ENCODE results near the gene SCP2. TPM values are rescaled to one million over a fixed set of nuclear protein-coding genes. Genes with fewer than 3 reads are reported as not detected.

SCP2 gene
- polyA plus RNA-seq, 2 of the 4 experiments (the other 2 are of a cell fraction), result 79.0 to 124 TPM

- H3K9me3 ChIP-seq, result no peaks in the 10 kb centered on the region
- WGBS (ENCODE audit: missing lambda C conversion rate), result 89% methylated on average over 3 of the region's 3 CpGs
- ChIA-PET CTCF (interaction anchor here (1.0 kb wide), 1 partner anchor 10 kb away, joined by 4 read pairs; the partner anchor contains the start of gene SCP2), POLR2A (no interaction called here)
- FAIRE-seq (no peak), ATAC-seq (no peak), DNase-seq (ENCODE audit: low read depth in 1 of 2, low spot score in 1 of 2) (no peak)
- H3K27ac ChIP-seq, result no peak overlapping the region
- TF ChIP-seq EP300 (IDR thresholded peaks at IDR 0.05) (no peak), KDM1A (IDR thresholded peaks at IDR 0.05; ENCODE audit: low read depth) (no peak), RFX5 (IDR thresholded peaks at IDR 0.05) (no peak), PHF8 (IDR thresholded peaks at IDR 0.05; ENCODE audit: borderline replicate concordance, low read depth) (no peak), HMGXB4 (CRISPR knock-in tag; IDR thresholded peaks at IDR 0.05; ENCODE audit: borderline replicate concordance) (no peak), RAD21 (conservative IDR thresholded peaks at IDR 0.05 in 1 of 2, IDR thresholded peaks at IDR 0.05 in 1 of 2) (no peak), HOXB5 (CRISPR knock-in tag; IDR thresholded peaks at IDR 0.05) (no peak), KDM5A (IDR thresholded peaks at IDR 0.05) (no peak), SREBF2 (IDR thresholded peaks at IDR 0.05) (no peak), JUNB (IDR thresholded peaks at IDR 0.05) (no peak), FOXS1 (CRISPR knock-in tag; IDR thresholded peaks at IDR 0.05) (no peak), SMC3 (IDR thresholded peaks at IDR 0.05) (no peak), CBX2 (IDR thresholded peaks at IDR 0.05; ENCODE audit: borderline replicate concordance, low read depth) (no peak), GATA3 (IDR thresholded peaks at IDR 0.05; ENCODE audit: borderline replicate concordance) (no peak), ESRRA (IDR thresholded peaks at IDR 0.05; ENCODE audit: borderline replicate concordance, low read length) (no peak), CHD4 (IDR thresholded peaks at IDR 0.05; ENCODE audit: borderline replicate concordance) (no peak), CTCF (IDR thresholded peaks at IDR 0.05) (no peak), HOXB13 (CRISPR knock-in tag; IDR thresholded peaks at IDR 0.05; ENCODE audit: low read depth) (no peak), CHD2 (IDR thresholded peaks at IDR 0.05; ENCODE audit: low read length, partially characterized antibody) (no peak)
- H3K4me1 ChIP-seq, result no peaks in the 10 kb centered on the region
- no peak overlapping the region for H3K4me2 ChIP-seq
- H3K4me3 ChIP-seq, result no peak overlapping the region
Measured at GRCh38 chr1:52937433-52938182, 10.5 kb downstream of the SCP2 start.

DNA sequence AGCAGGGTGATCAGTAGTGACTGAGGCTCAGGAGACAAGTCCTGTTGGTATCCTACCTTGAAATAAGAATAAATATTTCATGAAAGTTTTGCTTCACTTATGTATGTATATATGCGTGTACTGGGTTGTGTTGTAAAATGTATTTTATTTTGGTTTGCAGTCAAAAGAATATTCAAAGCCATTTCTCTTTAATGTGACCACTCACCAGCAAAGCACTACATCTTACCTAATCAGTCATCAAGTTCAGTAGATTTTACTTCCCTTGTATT, 11.0 kb downstream of the SCP2 start:
- Histone ChIP-seq H3K4me2 (no peak overlapping the region), H3K4me1 (no peaks in the 10 kb centered on the region), H3K4me3 (no peak overlapping the region), H3K9me3 (no peaks in the 10 kb centered on the region), H3K27ac (no peak overlapping the region)
- POLR2A ChIA-PET, result no interaction called here
- WGBS (ENCODE audit: missing lambda C conversion rate), result 97% methylated on average over 1 of the region's 1 CpG
- no peak for ATAC-seq
- no peak for DNase-seq (ENCODE audit: low read depth in 1 of 2, low spot score in 1 of 2)
- no peak for TF ChIP-seq POLR2AphosphoS2 (conservative IDR thresholded peaks at IDR 0.05; ENCODE audit: low read length)
- no peak for TF ChIP-seq PBX3 (IDR thresholded peaks at IDR 0.05)
- TF ChIP-seq ZC3H11A (IDR thresholded peaks at IDR 0.05), result no peak
- no peak for TF ChIP-seq EP300 (IDR thresholded peaks at IDR 0.05)
- no peak for TF ChIP-seq HOXB5 (CRISPR knock-in tag; IDR thresholded peaks at IDR 0.05)
- CTCF ChIA-PET, result interaction anchor here (1.0 kb wide), 1 partner anchor 11 kb away, joined by 4 read pairs; the partner anchor contains the start of gene SCP2
- no peak for FAIRE-seq
